ENCODE measurements around the gene SLCO1B3.

DNA sequence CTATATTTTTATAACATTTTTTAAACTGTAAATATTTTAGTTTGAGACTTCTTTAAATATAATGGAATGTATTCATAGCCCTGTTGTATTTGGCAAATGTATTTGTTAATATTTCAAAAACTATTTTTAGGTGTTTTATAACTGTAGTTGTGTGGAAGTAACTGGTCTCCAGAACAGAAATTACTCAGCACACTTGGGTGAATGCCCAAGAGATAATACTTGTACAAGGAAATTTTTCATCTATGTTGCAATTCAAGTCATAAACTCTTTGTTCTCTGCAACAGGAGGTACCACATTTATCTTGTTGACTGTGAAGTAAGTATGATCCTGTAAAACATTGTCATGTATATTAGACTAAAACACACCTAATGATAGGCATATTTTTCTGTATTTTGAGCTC is 72.8 kb downstream of the SLCO1B3 start:
- TF ChIP-seq, protein P1, sequence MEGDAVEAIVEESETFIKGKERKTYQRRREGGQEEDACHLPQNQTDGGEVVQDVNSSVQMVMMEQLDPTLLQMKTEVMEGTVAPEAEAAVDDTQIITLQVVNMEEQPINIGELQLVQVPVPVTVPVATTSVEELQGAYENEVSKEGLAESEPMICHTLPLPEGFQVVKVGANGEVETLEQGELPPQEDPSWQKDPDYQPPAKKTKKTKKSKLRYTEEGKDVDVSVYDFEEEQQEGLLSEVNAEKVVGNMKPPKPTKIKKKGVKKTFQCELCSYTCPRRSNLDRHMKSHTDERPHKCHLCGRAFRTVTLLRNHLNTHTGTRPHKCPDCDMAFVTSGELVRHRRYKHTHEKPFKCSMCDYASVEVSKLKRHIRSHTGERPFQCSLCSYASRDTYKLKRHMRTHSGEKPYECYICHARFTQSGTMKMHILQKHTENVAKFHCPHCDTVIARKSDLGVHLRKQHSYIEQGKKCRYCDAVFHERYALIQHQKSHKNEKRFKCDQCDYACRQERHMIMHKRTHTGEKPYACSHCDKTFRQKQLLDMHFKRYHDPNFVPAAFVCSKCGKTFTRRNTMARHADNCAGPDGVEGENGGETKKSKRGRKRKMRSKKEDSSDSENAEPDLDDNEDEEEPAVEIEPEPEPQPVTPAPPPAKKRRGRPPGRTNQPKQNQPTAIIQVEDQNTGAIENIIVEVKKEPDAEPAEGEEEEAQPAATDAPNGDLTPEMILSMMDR (conservative IDR thresholded peaks at IDR 0.05; ENCODE audit: low read depth in 2 of 2) = no peak
- TF ChIP-seq EZH2phosphoT487 (IDR thresholded peaks at IDR 0.05; ENCODE audit: unreplicated experiment) = no peak
- no peak for TF ChIP-seq EZH2 (IDR thresholded peaks at IDR 0.05; ENCODE audit: low read depth, unreplicated experiment)
- TF ChIP-seq NANOG (IDR thresholded peaks at IDR 0.05; ENCODE audit: borderline replicate concordance) = no peak
- no peak for TF ChIP-seq POLR2AphosphoS5 (IDR thresholded peaks at IDR 0.05; ENCODE audit: low read depth)
- TF ChIP-seq, protein P2, sequence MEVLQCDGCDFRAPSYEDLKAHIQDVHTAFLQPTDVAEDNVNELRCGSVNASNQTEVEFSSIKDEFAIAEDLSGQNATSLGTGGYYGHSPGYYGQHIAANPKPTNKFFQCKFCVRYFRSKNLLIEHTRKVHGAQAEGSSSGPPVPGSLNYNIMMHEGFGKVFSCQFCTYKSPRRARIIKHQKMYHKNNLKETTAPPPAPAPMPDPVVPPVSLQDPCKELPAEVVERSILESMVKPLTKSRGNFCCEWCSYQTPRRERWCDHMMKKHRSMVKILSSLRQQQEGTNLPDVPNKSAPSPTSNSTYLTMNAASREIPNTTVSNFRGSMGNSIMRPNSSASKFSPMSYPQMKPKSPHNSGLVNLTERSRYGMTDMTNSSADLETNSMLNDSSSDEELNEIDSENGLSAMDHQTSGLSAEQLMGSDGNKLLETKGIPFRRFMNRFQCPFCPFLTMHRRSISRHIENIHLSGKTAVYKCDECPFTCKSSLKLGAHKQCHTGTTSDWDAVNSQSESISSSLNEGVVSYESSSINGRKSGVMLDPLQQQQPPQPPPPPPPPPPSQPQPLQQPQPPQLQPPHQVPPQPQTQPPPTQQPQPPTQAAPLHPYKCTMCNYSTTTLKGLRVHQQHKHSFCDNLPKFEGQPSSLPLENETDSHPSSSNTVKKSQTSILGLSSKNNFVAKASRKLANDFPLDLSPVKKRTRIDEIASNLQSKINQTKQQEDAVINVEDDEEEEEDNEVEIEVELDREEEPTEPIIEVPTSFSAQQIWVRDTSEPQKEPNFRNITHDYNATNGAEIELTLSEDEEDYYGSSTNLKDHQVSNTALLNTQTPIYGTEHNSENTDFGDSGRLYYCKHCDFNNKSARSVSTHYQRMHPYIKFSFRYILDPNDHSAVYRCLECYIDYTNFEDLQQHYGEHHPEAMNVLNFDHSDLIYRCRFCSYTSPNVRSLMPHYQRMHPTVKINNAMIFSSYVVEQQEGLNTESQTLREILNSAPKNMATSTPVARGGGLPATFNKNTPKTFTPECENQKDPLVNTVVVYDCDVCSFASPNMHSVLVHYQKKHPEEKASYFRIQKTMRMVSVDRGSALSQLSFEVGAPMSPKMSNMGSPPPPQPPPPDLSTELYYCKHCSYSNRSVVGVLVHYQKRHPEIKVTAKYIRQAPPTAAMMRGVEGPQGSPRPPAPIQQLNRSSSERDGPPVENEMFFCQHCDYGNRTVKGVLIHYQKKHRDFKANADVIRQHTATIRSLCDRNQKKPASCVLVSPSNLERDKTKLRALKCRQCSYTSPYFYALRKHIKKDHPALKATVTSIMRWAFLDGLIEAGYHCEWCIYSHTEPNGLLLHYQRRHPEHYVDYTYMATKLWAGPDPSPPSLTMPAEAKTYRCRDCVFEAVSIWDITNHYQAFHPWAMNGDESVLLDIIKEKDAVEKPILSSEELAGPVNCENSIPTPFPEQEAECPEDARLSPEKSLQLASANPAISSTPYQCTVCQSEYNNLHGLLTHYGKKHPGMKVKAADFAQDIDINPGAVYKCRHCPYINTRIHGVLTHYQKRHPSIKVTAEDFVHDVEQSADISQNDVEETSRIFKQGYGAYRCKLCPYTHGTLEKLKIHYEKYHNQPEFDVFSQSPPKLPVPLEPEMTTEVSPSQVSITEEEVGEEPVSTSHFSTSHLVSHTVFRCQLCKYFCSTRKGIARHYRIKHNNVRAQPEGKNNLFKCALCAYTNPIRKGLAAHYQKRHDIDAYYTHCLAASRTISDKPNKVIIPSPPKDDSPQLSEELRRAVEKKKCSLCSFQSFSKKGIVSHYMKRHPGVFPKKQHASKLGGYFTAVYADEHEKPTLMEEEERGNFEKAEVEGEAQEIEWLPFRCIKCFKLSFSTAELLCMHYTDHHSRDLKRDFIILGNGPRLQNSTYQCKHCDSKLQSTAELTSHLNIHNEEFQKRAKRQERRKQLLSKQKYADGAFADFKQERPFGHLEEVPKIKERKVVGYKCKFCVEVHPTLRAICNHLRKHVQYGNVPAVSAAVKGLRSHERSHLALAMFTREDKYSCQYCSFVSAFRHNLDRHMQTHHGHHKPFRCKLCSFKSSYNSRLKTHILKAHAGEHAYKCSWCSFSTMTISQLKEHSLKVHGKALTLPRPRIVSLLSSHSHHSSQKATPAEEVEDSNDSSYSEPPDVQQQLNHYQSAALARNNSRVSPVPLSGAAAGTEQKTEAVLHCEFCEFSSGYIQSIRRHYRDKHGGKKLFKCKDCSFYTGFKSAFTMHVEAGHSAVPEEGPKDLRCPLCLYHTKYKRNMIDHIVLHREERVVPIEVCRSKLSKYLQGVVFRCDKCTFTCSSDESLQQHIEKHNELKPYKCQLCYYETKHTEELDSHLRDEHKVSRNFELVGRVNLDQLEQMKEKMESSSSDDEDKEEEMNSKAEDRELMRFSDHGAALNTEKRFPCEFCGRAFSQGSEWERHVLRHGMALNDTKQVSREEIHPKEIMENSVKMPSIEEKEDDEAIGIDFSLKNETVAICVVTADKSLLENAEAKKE (CRISPR knock-in tag; IDR thresholded peaks at IDR 0.05) = no peak

Measured in GM23338 (cell line).